ENCODE data around the gene LGSN.
A peak's percentile ranks its signal among the peaks of the same experiment; 100 is the strongest.
"Not testable (repeated sequence)": the region's sequence is repeated elsewhere in the genome, so short reads cannot be mapped to it uniquely, and the experiment has no call there.

LGSN gene

DNA sequence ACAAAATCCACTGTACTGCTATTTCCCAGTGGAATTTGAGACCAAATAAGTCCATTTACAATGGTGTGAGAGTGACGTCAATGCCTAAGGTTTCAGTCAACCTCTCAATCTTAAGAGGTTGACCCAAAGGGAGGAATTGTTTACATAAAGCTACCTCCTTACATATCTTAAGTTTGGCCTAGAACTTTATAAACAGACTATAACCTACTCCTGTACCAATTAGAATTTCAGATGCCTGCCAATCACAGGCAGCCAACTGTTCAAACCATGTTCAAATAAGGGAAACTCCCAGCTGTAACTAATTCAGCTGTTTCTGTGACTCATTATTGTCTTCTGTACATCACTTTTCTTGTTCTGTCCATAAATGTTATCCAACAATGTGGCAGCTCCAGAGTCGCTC is 14.5 kb downstream of the LGSN start:
- no peak for DNase-seq (ENCODE audit: low spot score)

DNA sequence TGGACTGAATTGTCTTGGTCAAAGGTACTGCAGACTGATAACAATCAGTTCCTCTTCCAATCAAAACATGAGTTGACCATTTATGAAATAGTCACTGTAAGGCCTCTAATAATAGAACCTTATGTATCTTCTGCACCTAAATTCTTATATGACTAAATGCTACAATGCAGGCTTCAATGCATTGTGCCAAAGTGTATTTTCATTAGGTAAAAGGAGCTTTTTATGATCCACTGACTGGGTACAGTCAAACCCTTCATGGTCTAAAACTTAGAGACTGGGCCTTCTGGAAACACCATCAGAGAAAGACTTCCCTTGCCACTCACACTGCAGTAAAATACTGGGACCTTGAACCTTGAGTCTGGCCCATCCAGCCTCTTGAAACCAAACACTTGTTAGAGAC is 16.3 kb downstream of the LGSN start:
- no peak for DNase-seq (ENCODE audit: low spot score)

DNA sequence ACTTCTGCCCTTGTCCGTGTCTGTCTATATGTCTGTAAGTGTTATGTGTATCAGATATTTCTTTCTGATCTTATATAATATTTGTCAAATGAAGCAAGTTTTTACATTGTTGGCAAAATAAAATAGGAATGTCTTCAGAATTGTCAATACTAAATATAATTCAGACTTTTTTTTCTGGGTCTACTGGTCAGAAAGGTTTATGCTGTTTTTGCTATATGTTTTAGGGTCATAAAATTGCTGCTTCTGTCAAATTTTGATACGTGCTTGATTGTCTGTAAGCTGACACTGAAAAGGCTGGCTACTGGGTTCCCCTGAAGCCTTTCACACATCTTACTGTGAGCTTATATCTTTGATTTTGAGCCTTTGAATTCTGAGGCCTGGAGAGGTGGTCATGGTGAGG is 20.1 kb downstream of the LGSN start:
- no peak for DNase-seq (ENCODE audit: low spot score)

- no peak for DNase-seq (ENCODE audit: low spot score)
Measured at GRCh38 chr6:63295553-63296194, 24.1 kb downstream of the LGSN start.

- no peak for DNase-seq (ENCODE audit: low spot score)
Measured at GRCh38 chr6:63290492-63291058, 29.2 kb downstream of the LGSN start.

- DNase-seq (ENCODE audit: low spot score) = no peak
Measured at GRCh38 chr6:63289269-63289872, 30.4 kb downstream of the LGSN start.

DNA sequence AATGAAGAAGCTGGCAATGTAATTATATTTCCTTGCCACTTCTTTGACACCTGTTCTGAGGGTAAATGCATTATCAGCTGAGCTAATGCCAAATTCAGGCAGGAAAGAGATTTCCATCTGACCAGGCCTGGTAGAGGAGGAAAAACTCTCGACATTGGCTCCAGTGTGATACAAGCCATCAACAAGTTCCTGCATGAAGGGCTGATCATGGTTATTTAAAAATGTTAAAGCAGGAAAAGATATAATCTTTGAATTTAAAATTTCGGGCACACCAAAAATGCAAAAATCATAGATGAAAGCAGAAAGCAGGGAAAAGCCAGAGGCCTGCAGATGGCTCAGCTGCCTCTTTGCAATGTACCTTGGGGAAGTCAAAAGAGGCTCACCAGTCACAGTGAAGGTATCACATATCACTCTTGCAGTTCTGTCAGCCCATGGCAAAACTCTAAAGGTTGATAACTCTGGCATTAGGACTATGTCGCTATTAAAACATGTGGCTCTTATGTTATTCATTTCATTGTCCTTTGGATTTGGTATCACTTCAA is 39.1 kb downstream of the LGSN start:
- no peak for DNase-seq (ENCODE audit: low spot score)

- no peak for DNase-seq (ENCODE audit: low spot score)
Measured at GRCh38 chr6:63278916-63279315, 40.9 kb downstream of the LGSN start.

GRCh38 chr6:63275953-63276352 is 43.8 kb downstream of the LGSN start:
- DNase-seq (ENCODE audit: low spot score) = no peak

- not testable (repeated sequence) for DNase-seq (ENCODE audit: low spot score)
Measured at GRCh38 chr6:63274795-63275430, 44.9 kb downstream of the LGSN start.

DNA sequence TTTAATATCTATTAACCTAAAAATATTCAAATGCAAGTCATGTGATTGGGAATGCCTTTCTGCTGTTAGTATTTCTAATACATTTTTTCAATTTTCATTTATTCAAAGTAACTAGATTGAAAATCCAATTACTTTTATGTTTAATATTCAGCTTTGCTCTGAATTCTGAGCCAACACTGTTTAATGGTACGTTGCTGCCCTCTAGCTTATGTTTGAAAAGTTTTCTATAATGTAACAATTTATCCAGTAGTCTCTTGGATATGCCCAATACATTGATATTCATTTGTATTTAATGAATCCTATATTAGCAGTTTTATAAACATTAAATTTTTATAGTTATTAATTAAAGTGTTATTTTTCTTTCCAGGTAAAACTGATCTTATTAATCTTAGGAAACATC is 47.4 kb downstream of the LGSN start:
- peak; percentile 58 for DNase-seq (ENCODE audit: low spot score)

DNA sequence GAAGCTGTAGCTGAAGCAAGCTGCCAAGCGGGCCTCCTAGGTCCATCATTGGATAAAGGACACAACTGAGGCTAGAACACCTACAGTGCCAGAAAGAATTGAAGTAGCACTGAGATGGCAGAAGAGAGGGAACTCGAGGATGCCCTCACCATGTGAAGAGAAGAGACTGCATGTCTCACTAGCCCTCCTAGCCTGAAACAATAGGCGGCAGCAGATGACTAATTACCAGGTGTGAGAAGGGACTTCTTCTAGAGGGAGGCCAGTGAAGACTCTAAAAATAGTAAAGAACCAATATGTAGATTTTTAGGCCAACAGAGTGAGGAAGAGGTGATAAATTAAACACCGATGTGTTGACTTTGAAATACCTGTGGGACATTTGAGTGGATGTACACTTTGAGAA is 50.3 kb downstream of the LGSN start:
- no peak for DNase-seq (ENCODE audit: low spot score)

- no peak for DNase-seq (ENCODE audit: low spot score)
Measured at GRCh38 chr6:63268574-63268973, 51.2 kb downstream of the LGSN start.

- DNase-seq (ENCODE audit: low spot score) = no peak
Measured at GRCh38 chr6:63267828-63268227, 52.0 kb downstream of the LGSN start.

DNA sequence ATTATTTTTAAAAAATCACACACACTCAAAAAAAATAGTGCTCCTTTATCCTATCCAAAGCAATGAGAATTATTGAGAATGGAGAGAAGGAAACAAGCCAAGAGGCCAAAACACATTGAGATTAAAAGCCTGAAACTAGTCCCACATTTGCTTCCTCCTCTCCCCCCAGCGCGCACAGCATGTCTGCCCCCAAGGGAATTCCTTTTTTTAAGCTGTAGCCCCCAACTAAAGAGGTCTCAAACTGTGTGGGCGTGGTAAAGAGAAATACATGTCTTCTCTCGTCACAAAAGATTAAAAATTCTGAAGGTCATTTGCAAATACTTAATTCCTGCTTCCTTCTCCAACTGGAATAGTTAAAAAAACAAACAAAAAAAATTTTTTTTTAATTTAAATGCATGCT is 52.7 kb downstream of the LGSN start:
- no peak for DNase-seq (ENCODE audit: low spot score)

DNA sequence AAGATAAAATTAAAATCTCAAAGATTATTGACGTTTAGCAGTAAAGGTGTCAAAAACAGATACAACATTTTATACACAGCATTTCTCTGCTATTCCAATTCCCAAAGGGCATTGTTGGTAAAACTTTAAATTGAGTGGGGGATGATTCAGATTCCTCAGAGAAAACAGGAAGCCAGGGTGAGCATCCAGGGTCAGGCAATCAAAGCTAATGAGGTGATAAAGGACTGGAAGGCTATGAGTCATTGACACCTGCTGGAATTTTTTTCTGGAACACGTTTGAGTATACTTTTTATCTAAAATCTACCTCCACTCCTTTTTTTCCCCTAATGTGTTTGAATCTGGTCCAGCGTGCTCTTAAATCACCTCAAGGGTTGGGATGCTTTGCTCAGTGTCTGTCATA is 56.3 kb downstream of the LGSN start:
- no peak for DNase-seq (ENCODE audit: low spot score)

GRCh38 chr6:63261820-63262219 is 58.0 kb downstream of the LGSN start:
- no peak for DNase-seq (ENCODE audit: low spot score)

DNA sequence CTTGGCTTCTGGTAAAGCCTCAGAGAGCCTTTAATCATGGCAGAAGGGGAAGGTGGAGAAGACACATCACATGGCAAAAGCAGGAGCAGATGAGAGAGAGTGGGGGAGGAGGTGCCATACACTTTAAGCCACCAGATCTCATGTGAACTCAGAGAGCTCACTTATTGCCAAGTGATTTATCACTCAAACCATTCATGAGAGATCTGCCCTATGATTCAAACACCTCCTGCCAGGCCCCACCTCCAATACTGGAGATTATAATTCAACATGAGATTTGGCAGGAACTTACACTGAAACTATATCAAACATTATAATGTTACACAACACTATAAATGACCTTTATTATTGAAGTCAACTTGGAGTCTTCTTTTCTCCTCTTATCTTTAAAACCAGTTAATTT is 60.6 kb downstream of the LGSN start:
- DNase-seq (ENCODE audit: low spot score) = no peak

DNA sequence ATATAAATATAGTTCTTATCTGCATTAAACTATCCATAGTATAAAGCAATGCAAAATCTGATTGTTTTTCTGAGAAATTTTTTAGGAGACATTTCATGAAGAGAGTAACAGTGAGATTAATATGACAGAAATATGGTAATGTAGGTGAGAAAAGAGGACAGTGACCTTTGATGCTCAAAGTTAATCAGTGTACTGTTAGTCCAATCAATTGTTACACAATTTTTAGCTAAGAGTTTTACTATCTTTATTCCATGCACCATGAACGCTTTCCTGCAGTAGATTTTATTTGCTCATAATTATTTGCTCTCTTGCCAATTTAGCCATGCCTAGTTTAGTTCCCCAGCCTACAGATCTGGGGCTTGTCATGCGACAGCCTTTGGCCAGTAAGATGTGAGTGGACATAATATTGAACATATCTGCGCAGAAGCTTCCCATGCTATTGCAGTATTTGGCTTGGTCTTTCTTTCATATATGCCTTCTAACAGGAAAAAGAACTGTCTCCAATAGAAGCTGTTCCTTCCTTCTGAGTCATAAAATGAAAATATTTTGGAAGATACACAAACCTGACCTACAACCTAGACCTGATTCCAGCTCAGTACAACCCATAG is 69.8 kb downstream of the LGSN start:
- no peak for DNase-seq (ENCODE audit: low spot score)

GRCh38 chr6:63246581-63246980 is 73.2 kb downstream of the LGSN start:
- no peak for DNase-seq (ENCODE audit: low spot score)

GRCh38 chr6:63245909-63246308 is 73.9 kb downstream of the LGSN start:
- DNase-seq (ENCODE audit: low spot score) = no peak

DNA sequence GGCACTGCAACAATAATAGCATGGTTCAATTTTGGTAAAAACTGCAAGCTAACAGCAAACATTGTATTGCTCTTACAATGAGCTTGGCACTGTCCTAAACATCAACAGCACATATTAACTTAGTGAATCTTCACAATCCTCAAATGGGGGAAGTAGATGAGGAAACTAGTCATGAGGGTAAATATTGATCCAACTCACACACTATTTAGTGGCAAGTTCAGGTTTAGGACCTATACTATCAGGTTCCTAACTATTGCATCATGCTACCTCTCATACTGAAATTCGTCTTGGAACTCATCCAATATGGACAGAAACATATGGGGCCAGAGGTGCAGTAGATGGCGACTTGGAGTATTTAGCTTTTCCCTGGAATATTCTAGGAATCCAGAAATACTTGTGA is 74.4 kb downstream of the LGSN start:
- no peak for DNase-seq (ENCODE audit: low spot score)

GRCh38 chr6:63236398-63236817 is 83.4 kb downstream of the LGSN start:
- no peak for DNase-seq (ENCODE audit: low spot score)

Measured in Ammon's horn (tissue), 1 donor.